ENCODE measurements around the gene ATP2C2. TPM values are rescaled to one million over a fixed set of nuclear protein-coding genes. Genes with fewer than 3 reads are reported as not detected.

ATP2C2 gene
- total RNA-seq, 1 donor from 2014 or later: 12.2 TPM

GRCh38 chr16:84404324-84404723 is 36.0 kb downstream of the ATP2C2 start:
- Mint-ChIP-seq H3K27ac (no peak overlapping the region), H3K27me3 (no peaks in the 10 kb centered on the region), H3K4me1 (ENCODE audit: unreplicated experiment) (peaks cover 10% of the 10 kb centered on the region), H3K9me3 (no peaks in the 10 kb centered on the region), H3K36me3 (peaks cover 5% of the 10 kb centered on the region), H3K4me3 (no peak overlapping the region)
- DNase-seq (ENCODE audit: extremely low spot score, unreplicated experiment): no peak
- no peak for TF ChIP-seq CTCF (conservative IDR thresholded peaks at IDR 0.05)

GRCh38 chr16:84404936-84405639 is 36.8 kb downstream of the ATP2C2 start:
- Mint-ChIP-seq H3K36me3 (peaks cover 5% of the 10 kb centered on the region), H3K27me3 (no peaks in the 10 kb centered on the region)

GRCh38 chr16:84406006-84406963 is 37.9 kb downstream of the ATP2C2 start:
- H3K27me3 Mint-ChIP-seq: no peaks in the 10 kb centered on the region
- no peak overlapping the region for H3K4me3 Mint-ChIP-seq

More at GRCh38 chr16:84404936-84405639, 36.8 kb downstream of the ATP2C2 start:
- TF ChIP-seq CTCF (conservative IDR thresholded peaks at IDR 0.05): no peak
- DNase-seq (ENCODE audit: extremely low spot score, unreplicated experiment): no peak
- no peak overlapping the region for H3K4me3 Mint-ChIP-seq
- H3K4me1 Mint-ChIP-seq (ENCODE audit: unreplicated experiment): peaks cover 10% of the 10 kb centered on the region
- peak overlapping the region; percentile 79 for H3K27ac Mint-ChIP-seq
- H3K9me3 Mint-ChIP-seq: no peaks in the 10 kb centered on the region

GRCh38 chr16:84407588-84408313 is 39.4 kb downstream of the ATP2C2 start:
- Mint-ChIP-seq H3K9me3 (no peaks in the 10 kb centered on the region), H3K27me3 (no peaks in the 10 kb centered on the region), H3K4me1 (ENCODE audit: unreplicated experiment) (peaks cover 16% of the 10 kb centered on the region), H3K36me3 (no peaks in the 10 kb centered on the region), H3K4me3 (no peak overlapping the region), H3K27ac (no peak overlapping the region)
- no peak for DNase-seq (ENCODE audit: extremely low spot score, unreplicated experiment)
- no peak for TF ChIP-seq CTCF (conservative IDR thresholded peaks at IDR 0.05)

More at GRCh38 chr16:84406006-84406963, 37.9 kb downstream of the ATP2C2 start:
- no peak for TF ChIP-seq CTCF (conservative IDR thresholded peaks at IDR 0.05)
- Mint-ChIP-seq H3K27ac (no peak overlapping the region), H3K36me3 (peaks cover 5% of the 10 kb centered on the region), H3K4me1 (ENCODE audit: unreplicated experiment) (peaks cover 16% of the 10 kb centered on the region), H3K9me3 (no peaks in the 10 kb centered on the region)
- no peak for DNase-seq (ENCODE audit: extremely low spot score, unreplicated experiment)

GRCh38 chr16:84408314-84408690 is 40.0 kb downstream of the ATP2C2 start:
- no peaks in the 10 kb centered on the region for H3K9me3 Mint-ChIP-seq
- H3K27ac Mint-ChIP-seq: no peak overlapping the region
- H3K4me1 Mint-ChIP-seq (ENCODE audit: unreplicated experiment): peaks cover 16% of the 10 kb centered on the region
- no peak for TF ChIP-seq CTCF (conservative IDR thresholded peaks at IDR 0.05)
- no peaks in the 10 kb centered on the region for H3K27me3 Mint-ChIP-seq
- no peak overlapping the region for H3K4me3 Mint-ChIP-seq
- no peaks in the 10 kb centered on the region for H3K36me3 Mint-ChIP-seq
- DNase-seq (ENCODE audit: extremely low spot score, unreplicated experiment): no peak
